Measurements from ENCODE around the gene GALNT1. TPM values are rescaled to one million over a fixed set of nuclear protein-coding genes. Genes with fewer than 3 reads are reported as not detected.
A peak's percentile ranks its signal among the peaks of the same experiment; 100 is the strongest.

GALNT1 gene
- polyA plus RNA-seq, 1 donor (not counting 4 experiments of a cell fraction or from before 2014, with no cell fraction given): 69.4 TPM

DNA sequence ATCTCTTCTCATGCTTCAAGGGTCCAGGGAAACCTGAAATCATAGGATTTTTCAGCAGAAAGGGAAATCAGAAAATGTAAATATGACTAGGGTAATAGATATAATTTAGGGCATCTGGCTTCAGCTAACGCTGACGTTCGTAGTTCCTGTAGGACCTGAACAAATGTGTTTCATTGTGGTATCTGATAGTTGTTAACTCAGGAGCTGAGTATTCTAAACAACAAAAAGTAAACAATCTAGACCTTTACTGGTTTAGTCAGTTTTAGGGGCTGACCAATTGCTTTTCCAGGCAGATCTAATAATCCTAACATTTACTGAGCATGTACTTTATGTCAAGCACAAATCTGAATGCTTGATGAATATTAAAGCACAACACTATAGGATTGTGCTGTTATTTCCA is 114.8 kb downstream of the GALNT1 start:
- Histone ChIP-seq H3K79me2 (ENCODE audit: control insufficient read depth, insufficient read depth, low read length) (no peaks in the 10 kb centered on the region), H3K36me3 (ENCODE audit: control insufficient read depth in 2 of 2, extremely low read depth in 1 of 2, insufficient read depth in 2 of 2, low read length in 2 of 2) (peaks cover 0 to 1% of the 10 kb centered on the region in 2 experiments), H3K4me2 (ENCODE audit: control insufficient read depth, extremely low read depth, insufficient read depth, low read depth, low read length) (no peak overlapping the region), H3K4me3 (ENCODE audit: control insufficient read depth in 2 of 3, extremely low read depth in 1 of 3, insufficient read depth in 2 of 3, low read depth in 1 of 3, low read length in 3 of 3) (no peak overlapping the region), H3K9ac (ENCODE audit: control insufficient read depth, extremely low read depth, insufficient read depth, low read length) (no peak overlapping the region), H3K27me3 (ENCODE audit: control insufficient read depth, extremely low read depth, insufficient read depth, low read length) (no peaks in the 10 kb centered on the region), H2AFZ (ENCODE audit: control insufficient read depth, low read length) (no peak overlapping the region), H3K4me1 (ENCODE audit: control insufficient read depth, extremely low read depth, insufficient read depth, low read length) (peaks cover 4% of the 10 kb centered on the region), H4K20me1 (ENCODE audit: control insufficient read depth, extremely low read depth, insufficient read depth, low read length) (no peaks in the 10 kb centered on the region), H3K27ac (ENCODE audit: control insufficient read depth, insufficient read depth, low read length) (no peak overlapping the region), H3K9me3 (ENCODE audit: control insufficient read depth, low read depth, low read length) (no peaks in the 10 kb centered on the region), H3K9me1 (ENCODE audit: control insufficient read depth, extremely low read depth, insufficient read depth, low read length) (no peaks in the 10 kb centered on the region)
- DNase-seq (ENCODE audit: low read depth, low spot score) (no peak), FAIRE-seq (no peak)
- TF ChIP-seq EZH2 (IDR thresholded peaks at IDR 0.05; ENCODE audit: low read length): no peak
- TF ChIP-seq CTCF (optimal IDR thresholded peaks at IDR 0.05 in 1 of 3, IDR thresholded peaks at IDR 0.05 in 1 of 3, conservative IDR thresholded peaks at IDR 0.05 in 1 of 3; ENCODE audit: extremely low read depth in 1 of 3, insufficient read depth in 2 of 3, low read length in 3 of 3): no peak
- dilution Hi-C loops (cut with MboI; ENCODE audit: extremely low pct_ligation_motif_present, low sequenced_read_pairs): no loop called here

GRCh38 chr18:35697869-35698268 is 116.3 kb downstream of the GALNT1 start:
- dilution Hi-C loops (cut with MboI; ENCODE audit: extremely low pct_ligation_motif_present, low sequenced_read_pairs): no loop called here
- peaks cover 4% of the 10 kb centered on the region for H3K4me1 ChIP-seq (ENCODE audit: control insufficient read depth, extremely low read depth, insufficient read depth, low read length)
- no peaks in the 10 kb centered on the region for H3K36me3 ChIP-seq (ENCODE audit: control insufficient read depth in 2 of 2, extremely low read depth in 1 of 2, insufficient read depth in 2 of 2, low read length in 2 of 2)
- no peaks in the 10 kb centered on the region for H3K9me3 ChIP-seq (ENCODE audit: control insufficient read depth, low read depth, low read length)
- H3K4me2 ChIP-seq (ENCODE audit: control insufficient read depth, extremely low read depth, insufficient read depth, low read depth, low read length): no peak overlapping the region
- peak; percentile 30 for DNase-seq (ENCODE audit: low read depth, low spot score)
- H3K9ac ChIP-seq (ENCODE audit: control insufficient read depth, extremely low read depth, insufficient read depth, low read length): no peak overlapping the region
- peak overlapping the region; percentile 7 for H3K27ac ChIP-seq (ENCODE audit: control insufficient read depth, insufficient read depth, low read length)
- H4K20me1 ChIP-seq (ENCODE audit: control insufficient read depth, extremely low read depth, insufficient read depth, low read length): no peaks in the 10 kb centered on the region
- no peaks in the 10 kb centered on the region for H3K27me3 ChIP-seq (ENCODE audit: control insufficient read depth, extremely low read depth, insufficient read depth, low read length)
- no peak for FAIRE-seq
- TF ChIP-seq CTCF (optimal IDR thresholded peaks at IDR 0.05 in 1 of 3, IDR thresholded peaks at IDR 0.05 in 1 of 3, conservative IDR thresholded peaks at IDR 0.05 in 1 of 3; ENCODE audit: extremely low read depth in 1 of 3, insufficient read depth in 2 of 3, low read length in 3 of 3) (no peak), EZH2 (IDR thresholded peaks at IDR 0.05; ENCODE audit: low read length) (no peak)
- H3K9me1 ChIP-seq (ENCODE audit: control insufficient read depth, extremely low read depth, insufficient read depth, low read length): no peaks in the 10 kb centered on the region
- no peak overlapping the region for H2AFZ ChIP-seq (ENCODE audit: control insufficient read depth, low read length)
- no peaks in the 10 kb centered on the region for H3K79me2 ChIP-seq (ENCODE audit: control insufficient read depth, insufficient read depth, low read length)
- no peak overlapping the region for H3K4me3 ChIP-seq (ENCODE audit: control insufficient read depth in 2 of 3, extremely low read depth in 1 of 3, insufficient read depth in 2 of 3, low read depth in 1 of 3, low read length in 3 of 3)

Data from keratinocyte (primary cell).